H1 (cell line): Measurements from ENCODE around the gene ADH1B. TPM values are rescaled to one million over a fixed set of nuclear protein-coding genes. Genes with fewer than 3 reads are reported as not detected.

Experiments used
- CTCF ChIA-PET: fragments of 300-600 bp; sonication (Branson Sonifier 250); formaldehyde crosslinking; loops from one replicate; lab custom pipeline; 2021; ENCODE audit not compliant: partially characterized antibody; lab: Charles Lee
- POLR2A ChIA-PET: fragments of 300-600 bp; sonication (Branson Sonifier 250); formaldehyde crosslinking; loops from one replicate; lab custom pipeline; 2021; ENCODE audit warnings: inconsistent platforms; ENCODE audit not compliant: partially characterized antibody; lab: Charles Lee
- DNase-seq, 2 experiments: peaks; one replicate each; pipeline versions ENCODE4 v3.0.0 to v3.0.0-alpha.2; 2010 to 2022; ENCODE audit warnings: low spot score in 2 of 2, low read depth in 1 of 2, mixed read lengths in 1 of 2
- FAIRE-seq: peaks from 2 replicates; lab custom pipeline; 2011; peaks lifted over from hg19 to GRCh38; lab: Jason Lieb, UNC
- H2AFZ ChIP-seq: 2 replicates; pipeline ENCODE4 v1.8.1; 2012; ENCODE audit warnings: low read length, inconsistent platforms
- H2AK5ac ChIP-seq: 2 replicates; pipeline ENCODE4 v1.6.1; 2013; ENCODE audit warnings: low read depth, low read length
- H2BK120ac ChIP-seq: replicated peaks from 2 replicates; pipeline ENCODE3; 2013; ENCODE audit warnings: low read depth, low read length, inconsistent platforms
- H2BK12ac ChIP-seq: 2 replicates; pipeline ENCODE4 v1.6.1; 2013; ENCODE audit warnings: low read depth, low read length
- H2BK15ac ChIP-seq: 2 replicates; pipeline ENCODE4 v1.6.1; 2013; ENCODE audit warnings: low read length
- H2BK20ac ChIP-seq: 2 replicates; pipeline ENCODE4 v1.6.1; 2013; ENCODE audit warnings: low read length
- H2BK5ac ChIP-seq: 2 replicates; pipeline ENCODE4 v1.6.1; 2013; ENCODE audit warnings: low read depth, low read length
- H3K14ac ChIP-seq: 2 replicates; pipeline ENCODE4 v1.6.1; 2013; ENCODE audit warnings: inconsistent platforms; ENCODE audit not compliant: insufficient read length
- H3K18ac ChIP-seq: 2 replicates; pipeline ENCODE4 v1.6.1; 2013; ENCODE audit warnings: low read length; ENCODE audit errors: extremely low read depth
- H3K23ac ChIP-seq: 2 replicates; pipeline ENCODE4 v1.6.1; 2013; ENCODE audit warnings: inconsistent platforms; ENCODE audit not compliant: insufficient read length
- H3K23me2 ChIP-seq: 2 replicates; pipeline ENCODE4 v1.6.1; 2013; ENCODE audit warnings: low read depth, low read length
- H3K27ac ChIP-seq: 2 replicates; pipeline ENCODE4 v1.6.1; 2011; ENCODE audit warnings: low read depth, low read length, inconsistent platforms
- H3K27me3 ChIP-seq, 4 experiments: replicated peaks in 1 of 4; 1 replicate in 1 of 4; 2 replicates in 3 of 4; pipeline versions ENCODE4 v1.6.1 to v1.8.1; 2011 to 2013; ENCODE audit warnings: low read length in 3 of 4, mild to moderate bottlenecking in 3 of 4, inconsistent platforms in 2 of 4, mixed read lengths in 2 of 4, moderate library complexity in 1 of 4; ENCODE audit not compliant: control insufficient read depth in 3 of 4, insufficient read depth in 3 of 4; ENCODE audit errors: extremely low read depth in 1 of 4
- H3K36me3 ChIP-seq, 4 experiments: 2 replicates each; pipeline versions ENCODE4 v1.6.1 to v1.8.1; 2011 to 2013; ENCODE audit warnings: mild to moderate bottlenecking in 4 of 4, low read length in 3 of 4, moderate library complexity in 2 of 4, control low read depth in 1 of 4, inconsistent platforms in 1 of 4; ENCODE audit not compliant: insufficient read depth in 4 of 4, control insufficient read depth in 2 of 4
- H3K4ac ChIP-seq: replicated peaks from 2 replicates; pipeline ENCODE3; 2013; ENCODE audit warnings: low read length, low read depth, mixed read lengths, inconsistent platforms; ENCODE audit not compliant: insufficient read length
- H3K4me1 ChIP-seq, 4 experiments: replicated peaks in 1 of 4; 1 replicate in 1 of 4; 2 replicates in 3 of 4; pipeline versions ENCODE4 v1.6.1 to v1.8.1; 2011 to 2013; ENCODE audit warnings: low read length in 3 of 4, inconsistent platforms in 2 of 4, mixed read lengths in 1 of 4; ENCODE audit not compliant: insufficient read depth in 4 of 4, control insufficient read depth in 3 of 4
- H3K4me2 ChIP-seq, 2 experiments: 2 replicates each; pipeline versions ENCODE4 v1.6.1 to v1.8.1; 2011 to 2013; ENCODE audit warnings: low read depth in 2 of 2, low read length in 2 of 2, control low read depth in 1 of 2, inconsistent platforms in 1 of 2, mild to moderate bottlenecking in 1 of 2; ENCODE audit not compliant: insufficient read depth in 1 of 2
- H3K4me3 ChIP-seq, 4 experiments: fragments of 200-600, 300-600 bp in 1 of 4; sonication (generic), shearing (Covaris generic), sonication (Bioruptor Twin) in 1 of 4; 2 replicates each; pipeline versions ENCODE4 v1.5.1 to v1.8.1; 2011 to 2016; ENCODE audit warnings: low read length in 4 of 4, low read depth in 3 of 4, control low read depth in 2 of 4, inconsistent platforms in 2 of 4, mild to moderate bottlenecking in 2 of 4, mixed read lengths in 1 of 4, moderate library complexity in 1 of 4; ENCODE audit not compliant: insufficient read depth in 2 of 4; ENCODE audit errors: extremely low read depth in 1 of 4
- H3K56ac ChIP-seq: replicated peaks from 2 replicates; pipeline ENCODE3; 2013; ENCODE audit warnings: low read depth, mild to moderate bottlenecking, mixed read lengths, low read length, inconsistent platforms; ENCODE audit not compliant: insufficient read length
- H3K79me1 ChIP-seq: 2 replicates; pipeline ENCODE4 v1.6.1; 2013; ENCODE audit warnings: low read depth, low read length, control low read depth
- H3K79me2 ChIP-seq, 2 experiments: 2 replicates each; pipeline versions ENCODE4 v1.6.1 to v1.8.1; 2012 to 2013; ENCODE audit warnings: low read length in 2 of 2, mild to moderate bottlenecking in 2 of 2, inconsistent platforms in 1 of 2; ENCODE audit not compliant: insufficient read depth in 2 of 2, control insufficient read depth in 1 of 2
- H3K9ac ChIP-seq, 4 experiments: replicated peaks in 1 of 4; 1 replicate in 1 of 4; 2 replicates in 3 of 4; pipeline versions ENCODE4 v1.6.1 to v1.8.1; 2011 to 2013; ENCODE audit warnings: low read depth in 3 of 4, low read length in 3 of 4, control low read depth in 2 of 4, mild to moderate bottlenecking in 2 of 4, moderate library complexity in 2 of 4, inconsistent platforms in 1 of 4; ENCODE audit errors: extremely low read depth in 1 of 4
- H3K9me3 ChIP-seq, 2 experiments: 2 replicates each; pipeline versions ENCODE4 v1.6.1 to v1.8.1; 2012 to 2013; ENCODE audit warnings: mild to moderate bottlenecking in 2 of 2, moderate library complexity in 2 of 2, control low read depth in 1 of 2, inconsistent platforms in 1 of 2, low read depth in 1 of 2, low read length in 1 of 2, mixed read lengths in 1 of 2; ENCODE audit not compliant: insufficient read depth in 2 of 2
- H4K20me1 ChIP-seq, 2 experiments: replicated peaks in 1 of 2; 2 replicates each; pipeline versions ENCODE3 to v1.8.1; 2011 to 2013; ENCODE audit warnings: inconsistent platforms in 2 of 2, low read length in 2 of 2, mild to moderate bottlenecking in 1 of 2; ENCODE audit not compliant: insufficient read depth in 2 of 2, control insufficient read depth in 1 of 2
- H4K5ac ChIP-seq: 2 replicates; pipeline ENCODE4 v1.6.1; 2013; ENCODE audit warnings: low read length, low read depth, mixed read lengths, inconsistent platforms; ENCODE audit not compliant: insufficient read length
- H4K8ac ChIP-seq: 2 replicates; pipeline ENCODE4 v1.8.0; 2013; ENCODE audit warnings: mild to moderate bottlenecking, moderate library complexity, low read length, inconsistent platforms; ENCODE audit not compliant: insufficient read depth; ENCODE audit errors: extremely low read depth
- H4K91ac ChIP-seq: replicated peaks from 2 replicates; pipeline ENCODE3; 2013; ENCODE audit warnings: low read length, mixed read lengths, inconsistent platforms; ENCODE audit not compliant: insufficient read length
- CBX8 ChIP-seq: fragments of 300-800, 300-1000 bp; sonication (generic); IDR thresholded peaks from 2 replicates; pipeline ENCODE4 v1.7.1; 2016; ENCODE audit warnings: low read depth, low read length, borderline replicate concordance
- EP300 ChIP-seq, 2 experiments: IDR thresholded peaks; 1 replicate in 1 of 2; 2 replicates in 1 of 2; pipeline ENCODE4 v1.6.1; 2011 to 2012; ENCODE audit warnings: low read depth in 2 of 2, low read length in 2 of 2, mild to moderate bottlenecking in 2 of 2, borderline replicate concordance in 1 of 2, inconsistent platforms in 1 of 2, moderate library complexity in 1 of 2
- GTF2F1 ChIP-seq: IDR thresholded peaks from 2 replicates; pipeline ENCODE4 v1.6.1; 2012; ENCODE audit warnings: low read depth, low read length, improper control_type of control experiment, borderline replicate concordance
- PHF8 ChIP-seq: fragments of 200-600 bp; sonication (generic); conservative IDR thresholded peaks from 2 replicates; pipeline ENCODE4 v1.7.1; 2012; ENCODE audit warnings: low read depth, mild to moderate bottlenecking, inconsistent platforms, low read length, moderate library complexity
- POU5F1 ChIP-seq: IDR thresholded peaks from 2 replicates; pipeline ENCODE4 v1.6.1; 2011; ENCODE audit warnings: low read depth, mild to moderate bottlenecking, low read length, moderate library complexity
- SUZ12 ChIP-seq: fragments of 200-600 bp; sonication (generic); IDR thresholded peaks from 2 replicates; pipeline ENCODE4 v1.6.1; 2012; ENCODE audit warnings: mild to moderate bottlenecking, inconsistent platforms, low read length, moderate library complexity, mixed read lengths
- TAF1 ChIP-seq: IDR thresholded peaks from 2 replicates; pipeline ENCODE4 v1.6.1; 2011; ENCODE audit warnings: mild to moderate bottlenecking, low read depth, low read length
- WGBS, 2 experiments: shearing (Covaris generic) in 1 of 2; methylation state at CpG; one replicate each; pipeline versions ENCODE4 v1.1.6 to v1.1.7; 2013 to 2015; ENCODE audit warnings: low lambda C conversion rate in 2 of 2, mixed read lengths in 2 of 2, inconsistent platforms in 1 of 2, low coverage in 1 of 2, missing lambda C conversion rate in 1 of 2; ENCODE audit not compliant: insufficient replicate concordance in 2 of 2, insufficient coverage in 1 of 2, insufficient read length in 1 of 2; ENCODE audit errors: extremely low coverage in 1 of 2, missing lambda C conversion rate in 1 of 2; 5-methylcytosine and 5-hydroxymethylcytosine counted together
- polyA plus RNA-seq, 7 experiments: library from polyadenylated mRNA; depleted of rRNA in 3 of 7; stranded (reverse) in 5 of 7; unstranded in 2 of 7; fragments of >200 nt in 5 of 7; fragments of 200-250 nt in 2 of 7; gene quantifications; 1 replicate in 5 of 7; 2 replicates in 1 of 7; 4 replicates in 1 of 7; pipeline versions ENCODE4 v1.2.1 to v1.2.3, GENCODE V29; 2011 to 2013; ENCODE audit warnings: missing spikeins in 2 of 7, mixed read lengths in 2 of 7
- total RNA-seq: library from RNA; stranded (reverse); fragmentation: NEBNext Ultra II Directional; extraction: Animal tissue kit (Norgen Biotek cat#: 25700); gene quantifications from 2 replicates; pipeline ENCODE4 v1.2.1, GENCODE V29; 2021

The ADH1B gene
- total and polyA plus RNA-seq, 2 of the 8 experiments (the other 6 are each of a cell fraction or from before 2014, with no cell fraction given) = not detected

DNA sequence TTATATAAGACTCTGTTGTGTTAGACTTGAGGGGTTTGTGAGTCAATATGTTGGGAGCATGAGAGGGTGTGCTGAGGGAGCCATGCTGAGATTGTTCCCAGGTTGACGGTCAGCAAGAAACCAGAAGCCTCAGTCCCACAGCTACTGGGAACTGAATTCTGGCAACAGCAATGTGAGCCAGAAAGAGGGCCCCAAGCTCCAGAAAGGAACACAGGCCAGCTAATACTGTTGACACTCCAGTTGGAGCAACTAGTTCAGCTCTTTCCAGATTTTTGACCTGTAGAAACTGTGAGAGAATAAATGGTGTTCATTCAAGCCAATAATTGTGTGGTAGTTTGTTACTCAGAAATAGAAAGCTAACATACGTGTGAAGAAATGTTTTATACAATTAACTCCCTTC is 47.5 kb downstream of the ADH1B start:
- no peak for FAIRE-seq
- Histone ChIP-seq H3K27me3 (no peaks in the 10 kb centered on the region), H3K14ac (no peak overlapping the region), H3K79me2 (no peaks in the 10 kb centered on the region), H3K27ac (no peak overlapping the region), H2AK5ac (no peak overlapping the region), H3K18ac (no peak overlapping the region), H4K91ac (no peak overlapping the region), H4K20me1 (no peaks in the 10 kb centered on the region), H3K79me1 (no peaks in the 10 kb centered on the region), H3K36me3 (no peaks in the 10 kb centered on the region), H2BK120ac (no peak overlapping the region), H2BK15ac (no peak overlapping the region), H3K4me2 (no peak overlapping the region), H2BK5ac (no peak overlapping the region), H4K5ac (no peak overlapping the region), H3K56ac (no peak overlapping the region), H3K4ac (no peak overlapping the region), H3K23me2 (no peaks in the 10 kb centered on the region), H3K4me3 (no peak overlapping the region), H3K23ac (no peak overlapping the region), H3K4me1 (no peaks in the 10 kb centered on the region), H2BK12ac (no peak overlapping the region), H3K9ac (no peak overlapping the region), H2AFZ (no peak overlapping the region), H4K8ac (peak overlapping the region; percentile 11; the same call in 1 of the 2 replicates), H2BK20ac (no peak overlapping the region), H3K9me3 (peaks cover 6 to 7% of the 10 kb centered on the region in 2 experiments; a peak in 2 of 4 replicates)
- no peak for DNase-seq
- CTCF ChIA-PET = no interaction called here
- WGBS, 2 experiments = 97% methylated on average over 2 of the region's 2 CpGs; no CpG with 5 or more reads in 1 of the 2 experiments
- POLR2A ChIA-PET = no interaction called here
- TF ChIP-seq EP300 (IDR thresholded peaks at IDR 0.05; ENCODE audit: borderline replicate concordance in 1 of 2, low read depth in 2 of 2, low read length in 2 of 2) (no peak), CBX8 (no peak), GTF2F1 (no peak), PHF8 (no peak), SUZ12 (no peak), TAF1 (no peak), POU5F1 (no peak)
